HAP-1 (cell line): ENCODE data around the gene MRPL49.
"Not testable (repeated sequence)": the region's sequence is repeated elsewhere in the genome, so short reads cannot be mapped to it uniquely, and the experiment has no call there.

Experiments used
- DNase-seq, 2 experiments: peaks; one replicate each; pipeline ENCODE4 v3.0.0-alpha.2; 2016 to 2020; ENCODE audit warnings: low spot score in 2 of 2
- H3K27me3 ChIP-seq: fragments of 250-450 bp; sonication (Bioruptor Pico); 2 replicates; pipeline ENCODE4 v1.5.1; 2020; ENCODE audit warnings: low read depth, mild to moderate bottlenecking, moderate library complexity
- H3K36me3 ChIP-seq: fragments of 250-450 bp; sonication (Bioruptor Pico); replicated peaks from 2 replicates; pipeline ENCODE4 v1.5.1; 2020; ENCODE audit warnings: mild to moderate bottlenecking
- H3K4me1 ChIP-seq: fragments of 250-450 bp; sonication (Bioruptor Pico); 2 replicates; pipeline ENCODE4 v1.5.1; 2020; ENCODE audit warnings: mild to moderate bottlenecking
- H3K4me3 ChIP-seq: fragments of 250-450 bp; sonication (Bioruptor Pico); 2 replicates; pipeline ENCODE4 v1.5.1; 2020; ENCODE audit warnings: mild to moderate bottlenecking, moderate library complexity
- H3K9me3 ChIP-seq: fragments of 250-450 bp; sonication (Bioruptor Pico); 2 replicates; pipeline ENCODE4 v1.5.1; 2020; ENCODE audit warnings: mild to moderate bottlenecking, moderate library complexity
- in situ Hi-C: fragments of 300-500 bp; cut with MboI; formaldehyde crosslinking; loops from 3 replicates; pipeline ENCODE4 v1.14.3; 2020; ENCODE audit warnings: low sequenced_read_pairs, inconsistent platforms, mixed read lengths

MRPL49 gene

GRCh38 chr11:65117206-65118096 is 4.7 kb upstream of the MRPL49 start, which contains the start of gene ZNHIT2:
TSS of gene ZNHIT2 (minus strand) at chr11:65117701. CDS start at chr11:65117653, 48 bp downstream.
- Histone ChIP-seq H3K36me3 (peaks cover 60% of the 10 kb centered on the region), H3K4me1 (peaks cover 28% of the 10 kb centered on the region), H3K4me3 (peak within 1 kb of the TSS; percentile 88), H3K27me3 (no peaks in the 10 kb centered on the region), H3K9me3 (no peaks in the 10 kb centered on the region)
- peak; percentile 96 to 100 for DNase-seq
- in situ Hi-C loops: loop anchor here (10.0 to 25.0 kb wide), 2 partner anchors 273 to 855 kb away; partner anchors contain the start of genes CDC42BPG and PLCB3

- peaks cover 27% of the 10 kb centered on the region for H3K4me1 ChIP-seq
- H3K27me3 ChIP-seq: no peaks in the 10 kb centered on the region
- peaks cover 62% of the 10 kb centered on the region for H3K36me3 ChIP-seq
- H3K9me3 ChIP-seq: no peaks in the 10 kb centered on the region
- in situ Hi-C loops: loop anchor here (10.0 to 25.0 kb wide), 2 partner anchors 273 to 856 kb away; partner anchors contain the start of genes CDC42BPG and PLCB3
- peak in 1 of 2 experiments; percentile 21 for DNase-seq
- H3K4me3 ChIP-seq: peak overlapping the region; percentile 88
Observed at GRCh38 chr11:65118097-65118837, 3.9 kb upstream of the MRPL49 start.

- H3K4me1 ChIP-seq: peaks cover 29% of the 10 kb centered on the region
- H3K36me3 ChIP-seq: peaks cover 65% of the 10 kb centered on the region
- not testable (repeated sequence) for H3K27me3 ChIP-seq, H3K4me3 ChIP-seq, DNase-seq, H3K9me3 ChIP-seq
- in situ Hi-C loops: loop anchor here (10.0 to 25.0 kb wide), 2 partner anchors 274 to 857 kb away; partner anchors contain the start of genes CDC42BPG and PLCB3
Observed at GRCh38 chr11:65118891-65119669, 3.0 kb upstream of the MRPL49 start.

GRCh38 chr11:65119670-65119995 is 2.5 kb upstream of the MRPL49 start:
- DNase-seq: no peak
- Histone ChIP-seq H3K4me3 (no peak overlapping the region), H3K36me3 (peaks cover 70% of the 10 kb centered on the region), H3K9me3 (no peaks in the 10 kb centered on the region), H3K4me1 (peaks cover 29% of the 10 kb centered on the region), H3K27me3 (no peaks in the 10 kb centered on the region)
- in situ Hi-C loops: loop anchor here (10.0 to 25.0 kb wide), 2 partner anchors 275 to 857 kb away; partner anchors contain the start of genes CDC42BPG and PLCB3

- Histone ChIP-seq H3K27me3 (no peaks in the 10 kb centered on the region), H3K4me1 (peaks cover 28% of the 10 kb centered on the region), H3K36me3 (peaks cover 72% of the 10 kb centered on the region), H3K9me3 (no peaks in the 10 kb centered on the region), H3K4me3 (peak overlapping the region; percentile 94)
- in situ Hi-C loops: loop anchor here (25.0 kb wide), 1 partner anchor 859 kb away; the partner anchor contains the start of gene PLCB3
- no peak for DNase-seq
Observed at GRCh38 chr11:65120831-65121230, 1.3 kb upstream of the MRPL49 start.

GRCh38 chr11:65121447-65121864 is 665 bp upstream of the MRPL49 start:
- Histone ChIP-seq H3K4me1 (peaks cover 21% of the 10 kb centered on the region), H3K9me3 (no peaks in the 10 kb centered on the region), H3K4me3 (peak overlapping the region; percentile 94), H3K36me3 (peaks cover 71% of the 10 kb centered on the region), H3K27me3 (no peaks in the 10 kb centered on the region)
- in situ Hi-C loops: loop anchor here (25.0 kb wide), 1 partner anchor 859 kb away; the partner anchor contains the start of gene PLCB3
- DNase-seq: no peak

GRCh38 chr11:65124480-65125196 is 2.5 kb downstream of the MRPL49 start:
- H3K36me3 ChIP-seq: peaks cover 77% of the 10 kb centered on the region
- H3K4me1 ChIP-seq: peaks cover 17% of the 10 kb centered on the region
- in situ Hi-C loops: loop anchor here (25.0 kb wide), 1 partner anchor 862 kb away; the partner anchor contains the start of gene PLCB3
- H3K9me3 ChIP-seq: no peaks in the 10 kb centered on the region
- DNase-seq: no peak
- H3K4me3 ChIP-seq: no peak overlapping the region
- H3K27me3 ChIP-seq: no peaks in the 10 kb centered on the region

- no peak overlapping the region for H3K4me3 ChIP-seq
- no peak for DNase-seq
- H3K36me3 ChIP-seq: peaks cover 74% of the 10 kb centered on the region
- peaks cover 17% of the 10 kb centered on the region for H3K4me1 ChIP-seq
- in situ Hi-C loops: no loop called here
- no peaks in the 10 kb centered on the region for H3K27me3 ChIP-seq
- no peaks in the 10 kb centered on the region for H3K9me3 ChIP-seq
Observed at GRCh38 chr11:65125197-65126056, 3.3 kb downstream of the MRPL49 start.

GRCh38 chr11:65126624-65127274 is 4.6 kb downstream of the MRPL49 start:
- no peak overlapping the region for H3K4me3 ChIP-seq
- in situ Hi-C loops: no loop called here
- no peaks in the 10 kb centered on the region for H3K27me3 ChIP-seq
- H3K9me3 ChIP-seq: no peaks in the 10 kb centered on the region
- H3K36me3 ChIP-seq: peaks cover 72% of the 10 kb centered on the region
- no peak for DNase-seq
- H3K4me1 ChIP-seq: peaks cover 11% of the 10 kb centered on the region; the same call in 1 of the 2 replicates

GRCh38 chr11:65127473-65128181 is 5.5 kb downstream of the MRPL49 start:
- H3K4me3 ChIP-seq: no peak overlapping the region
- H3K27me3 ChIP-seq: no peaks in the 10 kb centered on the region
- in situ Hi-C loops: no loop called here
- peaks cover 78% of the 10 kb centered on the region for H3K36me3 ChIP-seq
- H3K9me3 ChIP-seq: no peaks in the 10 kb centered on the region
- peaks cover 11% of the 10 kb centered on the region; the same call in 1 of the 2 replicates for H3K4me1 ChIP-seq
- DNase-seq: no peak
